Liver (tissue), 9 donors: Measurements from ENCODE around the gene ASIC2. TPM values are rescaled to one million over a fixed set of nuclear protein-coding genes. Genes with fewer than 3 reads are reported as not detected.

ENCODE experiments used
- DNase-seq: peaks from one replicate; pipeline ENCODE4 v3.0.0-alpha.2; 2017; ENCODE audit warnings: low spot score
- H3K27ac ChIP-seq, 2 donors: one replicate each; pipeline ENCODE4 v1.7.0; 2013; ENCODE audit warnings: inconsistent platforms in 2 of 2, low read length in 2 of 2, control low read depth in 1 of 2, low read depth in 1 of 2, mild to moderate bottlenecking in 1 of 2
- H3K27me3 ChIP-seq, 4 donors: one replicate each; pipeline versions ENCODE4 v1.6.1 to v1.7.0; 2013; ENCODE audit warnings: low read length in 3 of 4, inconsistent platforms in 1 of 4, mild to moderate bottlenecking in 1 of 4, moderate library complexity in 1 of 4; ENCODE audit not compliant: control insufficient read depth in 4 of 4, insufficient read depth in 4 of 4
- H3K36me3 ChIP-seq, 4 donors: one replicate each; pipeline versions ENCODE4 v1.6.1 to v1.7.0; 2013; ENCODE audit warnings: low read length in 3 of 4, mild to moderate bottlenecking in 3 of 4, low read depth in 1 of 4, moderate library complexity in 1 of 4; ENCODE audit not compliant: control insufficient read depth in 4 of 4, insufficient read depth in 3 of 4
- H3K4me1 ChIP-seq, 4 donors: one replicate each; pipeline versions ENCODE4 v1.6.1 to v1.7.0; 2013; ENCODE audit warnings: low read length in 3 of 4, mild to moderate bottlenecking in 3 of 4, moderate library complexity in 1 of 4; ENCODE audit not compliant: control insufficient read depth in 4 of 4, insufficient read depth in 4 of 4
- H3K4me3 ChIP-seq, 3 donors: one replicate each; pipeline versions ENCODE4 v1.6.1 to v1.7.0; 2013; ENCODE audit warnings: low read length in 3 of 3, control low read depth in 1 of 3, low read depth in 1 of 3, mild to moderate bottlenecking in 1 of 3
- H3K9ac ChIP-seq, 2 donors: one replicate each; pipeline ENCODE4 v1.7.0; 2013; ENCODE audit warnings: low read length in 2 of 2, mild to moderate bottlenecking in 2 of 2, moderate library complexity in 2 of 2, control low read depth in 1 of 2, low read depth in 1 of 2
- H3K9me3 ChIP-seq, 4 donors: one replicate each; pipeline versions ENCODE4 v1.6.1 to v1.7.0; 2013; ENCODE audit warnings: low read length in 3 of 4; ENCODE audit not compliant: control insufficient read depth in 4 of 4
- ATF3 ChIP-seq: IDR thresholded peaks from 2 replicates; pipeline ENCODE4 v1.6.1; 2016; ENCODE audit warnings: antibody characterized with exemption
- CTCF ChIP-seq: fragments of 150-350 bp; IDR thresholded peaks from 2 replicates; pipeline ENCODE4 v1.5.1; 2017; ENCODE audit warnings: improper control_type of control experiment, low read depth, low read length; ENCODE audit not compliant: missing input control
- EGR1 ChIP-seq, 2 donors: IDR thresholded peaks; 2 replicates each; pipeline ENCODE4 v1.6.1; 2016 to 2018; ENCODE audit warnings: antibody characterized with exemption in 2 of 2, low read depth in 2 of 2
- FOXA1 ChIP-seq: IDR thresholded peaks from 2 replicates; pipeline ENCODE4 v1.6.1; 2016; ENCODE audit warnings: antibody characterized with exemption
- FOXA2 ChIP-seq: IDR thresholded peaks from 2 replicates; pipeline ENCODE4 v1.6.1; 2016; ENCODE audit warnings: antibody characterized with exemption
- GABPA ChIP-seq, 2 donors: IDR thresholded peaks in 1 of 2; conservative IDR thresholded peaks in 1 of 2; 2 replicates each; pipeline ENCODE4 v1.6.1; 2016; ENCODE audit warnings: antibody characterized with exemption in 2 of 2, mild to moderate bottlenecking in 1 of 2, moderate library complexity in 1 of 2
- HNF4A ChIP-seq, 2 donors: conservative IDR thresholded peaks; 2 replicates each; pipeline ENCODE4 v1.6.1; 2016; ENCODE audit warnings: antibody characterized with exemption in 2 of 2, mild to moderate bottlenecking in 2 of 2
- HNF4G ChIP-seq: IDR thresholded peaks from 2 replicates; pipeline ENCODE4 v1.6.1; 2016; ENCODE audit warnings: antibody characterized with exemption
- JUND ChIP-seq, 2 donors: IDR thresholded peaks; 2 replicates each; pipeline ENCODE4 v1.6.1; 2016; ENCODE audit warnings: antibody characterized with exemption in 2 of 2
- MAX ChIP-seq: IDR thresholded peaks from 2 replicates; pipeline ENCODE4 v1.6.1; 2016; ENCODE audit warnings: antibody characterized with exemption
- NR2F2 ChIP-seq: IDR thresholded peaks from 2 replicates; pipeline ENCODE4 v1.6.1; 2016; ENCODE audit warnings: antibody characterized with exemption
- RAD21 ChIP-seq, 2 donors: IDR thresholded peaks; 2 replicates each; pipeline ENCODE4 v1.6.1; 2016; ENCODE audit warnings: antibody characterized with exemption in 2 of 2, mild to moderate bottlenecking in 2 of 2
- REST ChIP-seq: IDR thresholded peaks from 2 replicates; pipeline ENCODE4 v1.6.1; 2016; ENCODE audit warnings: antibody characterized with exemption, mild to moderate bottlenecking
- RXRA ChIP-seq, 2 donors: IDR thresholded peaks; 2 replicates each; pipeline ENCODE4 v1.6.1; 2017 to 2018; ENCODE audit warnings: antibody characterized with exemption in 2 of 2, mild to moderate bottlenecking in 1 of 2
- YY1 ChIP-seq: IDR thresholded peaks from 2 replicates; pipeline ENCODE4 v1.6.1; 2016; ENCODE audit warnings: antibody characterized with exemption, mild to moderate bottlenecking
- WGBS: extraction: QIAGEN DNeasy Blood & Tissue Kit; methylation state at CpG from one replicate; pipeline ENCODE4 v1.1.7; 2013; 5-methylcytosine and 5-hydroxymethylcytosine counted together
- polyA plus RNA-seq, 2 donors: library from polyadenylated mRNA; stranded (reverse) in 1 of 2; unstranded in 1 of 2; fragments of 200-250 nt in 1 of 2; fragments of >200 nt in 1 of 2; fragmentation: Nextera tagmentation in 1 of 2; extraction: Ambion mirVana in 1 of 2; gene quantifications; one replicate each; pipeline versions ENCODE4 v1.2.1 to v1.2.3, GENCODE V29; 2013 to 2015
- total RNA-seq, 2 donors: library from RNA; depleted of rRNA; stranded (reverse); fragments of >200 nt; gene quantifications; one replicate each; pipeline ENCODE4 v1.2.3, GENCODE V29; 2014
- donor health status: healthy.
- donor health status: healthy.
- donor health status: healthy.
- donor health status: healthy.
- donor health status: healthy.

The ASIC2 gene
- total and polyA plus RNA-seq, 4 donors: under 0.01 TPM; not detected in 3

- H3K9me3 ChIP-seq: no peaks in the 10 kb centered on the region
- H3K9ac ChIP-seq: no peak overlapping the region
- H3K4me1 ChIP-seq: no peaks in the 10 kb centered on the region
- H3K27ac ChIP-seq: no peak overlapping the region
- TF ChIP-seq MAX (no peak), JUND (IDR thresholded peaks at IDR 0.05) (no peak), GABPA (IDR thresholded peaks at IDR 0.05 in 1 of 2, conservative IDR thresholded peaks at IDR 0.05 in 1 of 2) (no peak), EGR1 (IDR thresholded peaks at IDR 0.05; ENCODE audit: low read depth in 2 of 2) (no peak), FOXA2 (no peak), CTCF (no peak), YY1 (no peak), NR2F2 (no peak), FOXA1 (no peak)
- peaks cover 0 to 3% (median 0%) of the 10 kb centered on the region in 4 donors for H3K27me3 ChIP-seq
- no peak overlapping the region for H3K4me3 ChIP-seq
- DNase-seq: no peak
- H3K36me3 ChIP-seq: no peaks in the 10 kb centered on the region
These were observed 155.7 kb downstream of the ASIC2 start for GRCh38 chr17:33137426-33137825.

- H3K4me3 ChIP-seq: no peak overlapping the region
- no peak overlapping the region for H3K9ac ChIP-seq
- TF ChIP-seq HNF4G: no peak
- no peak for TF ChIP-seq REST
- TF ChIP-seq MAX: no peak
- TF ChIP-seq GABPA (IDR thresholded peaks at IDR 0.05 in 1 of 2, conservative IDR thresholded peaks at IDR 0.05 in 1 of 2): no peak
- peaks cover 0 to 3% (median under 1%) of the 10 kb centered on the region in 4 donors for H3K27me3 ChIP-seq
- 61% methylated on average over 4 of the region's 4 CpGs for WGBS
- no peaks in the 10 kb centered on the region for H3K36me3 ChIP-seq
- H3K4me1 ChIP-seq: no peaks in the 10 kb centered on the region
- DNase-seq: no peak
- no peaks in the 10 kb centered on the region for H3K9me3 ChIP-seq
- no peak overlapping the region for H3K27ac ChIP-seq
These were observed 157.4 kb downstream of the ASIC2 start for GRCh38 chr17:33135691-33136090.

- DNase-seq: no peak
- H3K9me3 ChIP-seq: no peaks in the 10 kb centered on the region
- TF ChIP-seq FOXA2: no peak
- TF ChIP-seq CTCF: no peak
- TF ChIP-seq RXRA (IDR thresholded peaks at IDR 0.05): no peak
- no peak for TF ChIP-seq FOXA1
- TF ChIP-seq REST: no peak
- TF ChIP-seq RAD21 (IDR thresholded peaks at IDR 0.05): no peak
- no peak for TF ChIP-seq HNF4G
- TF ChIP-seq EGR1 (IDR thresholded peaks at IDR 0.05; ENCODE audit: low read depth in 2 of 2): no peak
- TF ChIP-seq ATF3: no peak
- no peak for TF ChIP-seq HNF4A (conservative IDR thresholded peaks at IDR 0.05)
These were observed 161.5 kb downstream of the ASIC2 start for GRCh38 chr17:33131620-33132019.

More at GRCh38 chr17:33131620-33132019, 161.5 kb downstream of the ASIC2 start:
- 88% methylated on average over 7 of the region's 7 CpGs for WGBS
- Histone ChIP-seq H3K4me1 (no peaks in the 10 kb centered on the region), H3K27ac (no peak overlapping the region), H3K27me3 (peaks cover 0 to 12% (median under 1%) of the 10 kb centered on the region in 4 donors), H3K36me3 (no peaks in the 10 kb centered on the region), H3K9ac (no peak overlapping the region), H3K4me3 (no peak overlapping the region)
